Testis (tissue), 2 donors: ENCODE data around the gene NDUFB11.

ENCODE experiments used
- CTCF ChIP-seq, 3 experiments: fragments of 450-650 bp in 2 of 3; fragments of 200-600 bp in 1 of 3; sonication (generic) in 1 of 3; IDR thresholded peaks; one replicate each; pipeline ENCODE4 v1.5.1; 2016 to 2019; ENCODE audit warnings: antibody characterized with exemption in 3 of 3, mild to moderate bottlenecking in 2 of 3, moderate library complexity in 1 of 3
- POLR2A ChIP-seq: fragments of 450-650 bp; IDR thresholded peaks from one replicate; pipeline ENCODE4 v1.6.1; 2017; ENCODE audit warnings: antibody characterized with exemption, mild to moderate bottlenecking, moderate library complexity

GRCh38 chrX:47093860-47094259, 50.6 kb downstream of the NDUFB11 start:
- TF ChIP-seq CTCF (IDR thresholded peaks at IDR 0.05), result no peak
- no peak for TF ChIP-seq POLR2A
